ENCODE data around the gene AP1G1.
A peak's percentile ranks its signal among the peaks of the same experiment; 100 is the strongest.

Gene AP1G1

GRCh38 chr16:71711789-71712188 is 96.8 kb downstream of the AP1G1 start:
- no peak overlapping the region for H3K27ac ChIP-seq (ENCODE audit: extremely low read depth, low read depth, low read length)
- ChIA-PET CTCF (interaction anchor here (0.6 to 1.8 kb wide), 2 partner anchors 8 to 147 kb away, joined by 3 to 4 read pairs; no protein-coding TSS in a partner anchor), POLR2A (no interaction called here)

GRCh38 chr16:71709229-71709781 is 99.3 kb downstream of the AP1G1 start:
- no peak overlapping the region for H3K27ac ChIP-seq (ENCODE audit: extremely low read depth, low read depth, low read length)
- POLR2A ChIA-PET: interaction anchor here (0.6 kb wide), 1 partner anchor 139 kb away, joined by 5 read pairs; no protein-coding TSS in a partner anchor
- no peak overlapping the region for H3K4me3 ChIP-seq (ENCODE audit: low read depth, low read length)
- H3K36me3 ChIP-seq (ENCODE audit: control insufficient read depth in 2 of 2, insufficient read depth in 1 of 2, low read length in 2 of 2): peaks cover 0 to 8% of the 10 kb centered on the region in 2 experiments; a peak in 2 of 3 replicates
- H3K9me3 ChIP-seq (ENCODE audit: control insufficient read depth, insufficient read depth, low read depth, low read length): no peaks in the 10 kb centered on the region
- H3K4me1 ChIP-seq (ENCODE audit: control insufficient read depth, insufficient read depth, low read length): peaks cover 7% of the 10 kb centered on the region; the same call in 1 of the 2 replicates
- CTCF ChIA-PET: no interaction called here
- TF ChIP-seq ZBTB17 (tag by site-specific recombination; IDR thresholded peaks at IDR 0.05) (peak; percentile 49), ZNF76 (tag by site-specific recombination; IDR thresholded peaks at IDR 0.05; ENCODE audit: borderline replicate concordance, low read depth) (no peak), ZSCAN30 (tag by site-specific recombination; IDR thresholded peaks at IDR 0.05) (no peak), SP2 (tag by site-specific recombination; IDR thresholded peaks at IDR 0.05) (no peak), ZSCAN23 (tag by site-specific recombination; IDR thresholded peaks at IDR 0.05) (no peak), ZNF146 (tag by site-specific recombination; IDR thresholded peaks at IDR 0.05) (no peak), ZNF585B (tag by site-specific recombination; IDR thresholded peaks at IDR 0.05) (no peak), ZNF184 (tag by site-specific recombination; IDR thresholded peaks at IDR 0.05) (no peak), ZNF692 (tag by site-specific recombination; IDR thresholded peaks at IDR 0.05) (no peak), GLI2 (tag by site-specific recombination; IDR thresholded peaks at IDR 0.05; ENCODE audit: borderline replicate concordance, low read depth) (no peak), ZNF837 (tag by site-specific recombination; IDR thresholded peaks at IDR 0.05) (no peak), FEZF1 (tag by site-specific recombination; IDR thresholded peaks at IDR 0.05) (0 out of 2 replicates have a peak, but pooled peaks have one; percentile 10), ZIC2 (tag by site-specific recombination; IDR thresholded peaks at IDR 0.05) (no peak), ZNF248 (tag by site-specific recombination; IDR thresholded peaks at IDR 0.05) (no peak), ZNF112 (tag by site-specific recombination; IDR thresholded peaks at IDR 0.05) (no peak), KLF1 (tag by site-specific recombination; IDR thresholded peaks at IDR 0.05) (no peak), ZNF791 (tag by site-specific recombination; IDR thresholded peaks at IDR 0.05) (no peak)

More at GRCh38 chr16:71711789-71712188, 96.8 kb downstream of the AP1G1 start:
- Histone ChIP-seq H3K4me3 (ENCODE audit: low read depth, low read length) (no peak overlapping the region), H3K36me3 (ENCODE audit: control insufficient read depth in 2 of 2, insufficient read depth in 1 of 2, low read length in 2 of 2) (peaks cover 0 to 14% of the 10 kb centered on the region in 2 experiments), H3K9me3 (ENCODE audit: control insufficient read depth, insufficient read depth, low read depth, low read length) (no peaks in the 10 kb centered on the region), H3K4me1 (ENCODE audit: control insufficient read depth, insufficient read depth, low read length) (peaks cover 7% of the 10 kb centered on the region; the same call in 1 of the 2 replicates)
- TF ChIP-seq, protein P1, sequence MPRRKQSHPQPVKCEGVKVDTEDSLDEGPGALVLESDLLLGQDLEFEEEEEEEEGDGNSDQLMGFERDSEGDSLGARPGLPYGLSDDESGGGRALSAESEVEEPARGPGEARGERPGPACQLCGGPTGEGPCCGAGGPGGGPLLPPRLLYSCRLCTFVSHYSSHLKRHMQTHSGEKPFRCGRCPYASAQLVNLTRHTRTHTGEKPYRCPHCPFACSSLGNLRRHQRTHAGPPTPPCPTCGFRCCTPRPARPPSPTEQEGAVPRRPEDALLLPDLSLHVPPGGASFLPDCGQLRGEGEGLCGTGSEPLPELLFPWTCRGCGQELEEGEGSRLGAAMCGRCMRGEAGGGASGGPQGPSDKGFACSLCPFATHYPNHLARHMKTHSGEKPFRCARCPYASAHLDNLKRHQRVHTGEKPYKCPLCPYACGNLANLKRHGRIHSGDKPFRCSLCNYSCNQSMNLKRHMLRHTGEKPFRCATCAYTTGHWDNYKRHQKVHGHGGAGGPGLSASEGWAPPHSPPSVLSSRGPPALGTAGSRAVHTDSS (tag by site-specific recombination; IDR thresholded peaks at IDR 0.05): 0 out of 2 replicates have a peak, but pooled peaks have one; percentile 46
- TF ChIP-seq ZNF560 (tag by site-specific recombination; IDR thresholded peaks at IDR 0.05; ENCODE audit: borderline replicate concordance) (no peak), ZNF76 (tag by site-specific recombination; IDR thresholded peaks at IDR 0.05; ENCODE audit: borderline replicate concordance, low read depth) (no peak), ZNF624 (tag by site-specific recombination; IDR thresholded peaks at IDR 0.05) (no peak), ZSCAN23 (tag by site-specific recombination; IDR thresholded peaks at IDR 0.05) (no peak), HOXA7 (CRISPR knock-in tag; IDR thresholded peaks at IDR 0.05; ENCODE audit: borderline replicate concordance) (no peak), ZNF518A (tag by site-specific recombination; conservative IDR thresholded peaks at IDR 0.05; ENCODE audit: low read depth) (no peak)

Measured in HEK293 (cell line).